ENCODE results near the gene DPY19L3.
"Not testable (repeated sequence)": the region's sequence is repeated elsewhere in the genome, so short reads cannot be mapped to it uniquely, and the experiment has no call there.

GRCh38 chr19:32377088-32377487 lies 28.5 kb upstream of the DPY19L3 start:
- TF ChIP-seq CTCF (IDR thresholded peaks at IDR 0.05), result peak; percentile 65
- TF ChIP-seq ZFX (IDR thresholded peaks at IDR 0.05; ENCODE audit: borderline replicate concordance), result not testable (repeated sequence)

All from 22Rv1 (cell line).